ENCODE results near the gene SH3RF3.

- TF ChIP-seq, protein P1, sequence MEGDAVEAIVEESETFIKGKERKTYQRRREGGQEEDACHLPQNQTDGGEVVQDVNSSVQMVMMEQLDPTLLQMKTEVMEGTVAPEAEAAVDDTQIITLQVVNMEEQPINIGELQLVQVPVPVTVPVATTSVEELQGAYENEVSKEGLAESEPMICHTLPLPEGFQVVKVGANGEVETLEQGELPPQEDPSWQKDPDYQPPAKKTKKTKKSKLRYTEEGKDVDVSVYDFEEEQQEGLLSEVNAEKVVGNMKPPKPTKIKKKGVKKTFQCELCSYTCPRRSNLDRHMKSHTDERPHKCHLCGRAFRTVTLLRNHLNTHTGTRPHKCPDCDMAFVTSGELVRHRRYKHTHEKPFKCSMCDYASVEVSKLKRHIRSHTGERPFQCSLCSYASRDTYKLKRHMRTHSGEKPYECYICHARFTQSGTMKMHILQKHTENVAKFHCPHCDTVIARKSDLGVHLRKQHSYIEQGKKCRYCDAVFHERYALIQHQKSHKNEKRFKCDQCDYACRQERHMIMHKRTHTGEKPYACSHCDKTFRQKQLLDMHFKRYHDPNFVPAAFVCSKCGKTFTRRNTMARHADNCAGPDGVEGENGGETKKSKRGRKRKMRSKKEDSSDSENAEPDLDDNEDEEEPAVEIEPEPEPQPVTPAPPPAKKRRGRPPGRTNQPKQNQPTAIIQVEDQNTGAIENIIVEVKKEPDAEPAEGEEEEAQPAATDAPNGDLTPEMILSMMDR (IDR thresholded peaks at IDR 0.05 in 4 of 5, conservative IDR thresholded peaks at IDR 0.05 in 1 of 5) = no peak
- no peak for TF ChIP-seq POLR2A (IDR thresholded peaks at IDR 0.05)
These were observed 266.6 kb downstream of the SH3RF3 start for GRCh38 chr2:109395494-109396201.
